ENCODE results near the gene CCDC86.

CCDC86 gene

GRCh38 chr11:60879104-60879503 lies 37.2 kb downstream of the CCDC86 start:
- no peak overlapping the region for H2AFZ ChIP-seq
- no peaks in the 10 kb centered on the region for H3K27me3 ChIP-seq (ENCODE audit: control insufficient read depth, insufficient read depth, low read length)
- no peak overlapping the region for H3K4me2 ChIP-seq (ENCODE audit: low read length)
- peaks cover 6% of the 10 kb centered on the region for H3K79me2 ChIP-seq
- H3K4me1 ChIP-seq = peaks cover 50% of the 10 kb centered on the region
- no peaks in the 10 kb centered on the region for H3K9me3 ChIP-seq (ENCODE audit: control insufficient read depth, low read length)
- H3K9ac ChIP-seq = no peak overlapping the region
- peak overlapping the region; percentile 99 for H3K27ac ChIP-seq
- H3K36me3 ChIP-seq (ENCODE audit: control insufficient read depth, insufficient read depth, low read length) = no peaks in the 10 kb centered on the region
- H3K4me3 ChIP-seq (ENCODE audit: low read depth, low read length) = no peak overlapping the region
- TF ChIP-seq CTCF (IDR thresholded peaks at IDR 0.05) = no peak

GRCh38 chr11:60879971-60880588 lies 38.2 kb downstream of the CCDC86 start:
- H3K4me2 ChIP-seq (ENCODE audit: low read length) = no peak overlapping the region
- H3K27ac ChIP-seq = peak overlapping the region; percentile 99
- no peak overlapping the region for H2AFZ ChIP-seq
- H3K36me3 ChIP-seq (ENCODE audit: control insufficient read depth, insufficient read depth, low read length) = no peaks in the 10 kb centered on the region
- H3K27me3 ChIP-seq (ENCODE audit: control insufficient read depth, insufficient read depth, low read length) = no peaks in the 10 kb centered on the region
- no peak overlapping the region for H3K9ac ChIP-seq
- no peaks in the 10 kb centered on the region for H3K9me3 ChIP-seq (ENCODE audit: control insufficient read depth, low read length)
- TF ChIP-seq CTCF (IDR thresholded peaks at IDR 0.05) = no peak
- H3K79me2 ChIP-seq = peaks cover 3% of the 10 kb centered on the region
- peaks cover 40% of the 10 kb centered on the region for H3K4me1 ChIP-seq
- H3K4me3 ChIP-seq (ENCODE audit: low read depth, low read length) = no peak overlapping the region

- no peaks in the 10 kb centered on the region for H3K36me3 ChIP-seq (ENCODE audit: control insufficient read depth, insufficient read depth, low read length)
- H3K9ac ChIP-seq = no peak overlapping the region
- peaks cover 34% of the 10 kb centered on the region for H3K4me1 ChIP-seq
- no peaks in the 10 kb centered on the region for H3K27me3 ChIP-seq (ENCODE audit: control insufficient read depth, insufficient read depth, low read length)
- no peak overlapping the region for H3K4me3 ChIP-seq (ENCODE audit: low read depth, low read length)
- H3K27ac ChIP-seq = peak overlapping the region; percentile 99
- H3K79me2 ChIP-seq = no peaks in the 10 kb centered on the region
- no peaks in the 10 kb centered on the region for H3K9me3 ChIP-seq (ENCODE audit: control insufficient read depth, low read length)
- no peak overlapping the region for H3K4me2 ChIP-seq (ENCODE audit: low read length)
- TF ChIP-seq CTCF (IDR thresholded peaks at IDR 0.05) = no peak
- H2AFZ ChIP-seq = no peak overlapping the region
Observed at GRCh38 chr11:60880643-60881282, 38.9 kb downstream of the CCDC86 start.

GRCh38 chr11:60887556-60887955 lies 45.6 kb downstream of the CCDC86 start:
- TF ChIP-seq CTCF (IDR thresholded peaks at IDR 0.05) = peak; percentile 55
- H3K36me3 ChIP-seq (ENCODE audit: control insufficient read depth, insufficient read depth, low read length) = no peaks in the 10 kb centered on the region
- no peak overlapping the region for H2AFZ ChIP-seq
- H3K27ac ChIP-seq = peak overlapping the region; percentile 94
- peaks cover 33% of the 10 kb centered on the region for H3K4me1 ChIP-seq
- H3K4me2 ChIP-seq (ENCODE audit: low read length) = peak overlapping the region; percentile 59
- H3K9ac ChIP-seq = no peak overlapping the region
- H3K79me2 ChIP-seq = no peaks in the 10 kb centered on the region
- H3K4me3 ChIP-seq (ENCODE audit: low read depth, low read length) = peak overlapping the region; percentile 55
- H3K27me3 ChIP-seq (ENCODE audit: control insufficient read depth, insufficient read depth, low read length) = no peaks in the 10 kb centered on the region
- no peaks in the 10 kb centered on the region for H3K9me3 ChIP-seq (ENCODE audit: control insufficient read depth, low read length)

Measured in parathyroid adenoma (tissue), 2 donors.